ENCODE measurements around the gene TNNT1.
"Not testable (repeated sequence)": the region's sequence is repeated elsewhere in the genome, so short reads cannot be mapped to it uniquely, and the experiment has no call there.

The TNNT1 gene
- total RNA-seq: 0 to 0.08 (median 0) reads per million in 4 donors

GRCh38 chr19:55149078-55150003, at the start of gene TNNT1:
TSS of gene TNNT1 (minus strand) at chr19:55149206. CDS start at chr19:55147157, 2,049 bp downstream.
- DNase-seq: no peak

GRCh38 chr19:55198651-55199050, 49.6 kb upstream of the TNNT1 start:
- DNase-seq: no peak

GRCh38 chr19:55197528-55197927, 48.5 kb upstream of the TNNT1 start:
- no peak for DNase-seq

- no peak for DNase-seq
Measured at GRCh38 chr19:55196803-55197202, 47.8 kb upstream of the TNNT1 start.

- no peak for DNase-seq
Measured at GRCh38 chr19:55193481-55193880, 44.5 kb upstream of the TNNT1 start.

- DNase-seq: no peak
Measured at GRCh38 chr19:55189403-55189835, 40.4 kb upstream of the TNNT1 start.

GRCh38 chr19:55188625-55189024, 39.6 kb upstream of the TNNT1 start:
- DNase-seq: no peak

DNA sequence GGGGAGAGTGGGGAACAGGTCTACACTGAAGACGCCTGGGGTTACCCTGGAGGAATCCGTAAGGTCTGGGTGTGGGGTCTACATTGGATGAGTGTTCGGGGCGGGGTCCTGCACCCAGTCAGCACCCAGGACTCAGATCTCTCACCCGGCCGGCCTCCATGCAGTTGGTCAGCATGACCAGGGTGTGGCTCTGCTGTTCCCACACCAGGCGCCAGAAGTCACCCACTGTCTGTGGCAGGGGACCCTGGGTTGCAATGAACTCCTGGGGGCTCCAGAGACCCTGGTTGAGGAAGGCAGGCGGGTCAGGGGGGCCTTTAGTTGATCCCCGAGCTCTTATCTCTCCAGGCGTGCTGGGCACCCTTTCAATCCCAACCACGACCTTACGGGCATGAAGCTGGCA, 37.1 kb upstream of the TNNT1 start:
- no peak for DNase-seq

GRCh38 chr19:55181740-55182139, 32.7 kb upstream of the TNNT1 start:
- DNase-seq: no peak

DNA sequence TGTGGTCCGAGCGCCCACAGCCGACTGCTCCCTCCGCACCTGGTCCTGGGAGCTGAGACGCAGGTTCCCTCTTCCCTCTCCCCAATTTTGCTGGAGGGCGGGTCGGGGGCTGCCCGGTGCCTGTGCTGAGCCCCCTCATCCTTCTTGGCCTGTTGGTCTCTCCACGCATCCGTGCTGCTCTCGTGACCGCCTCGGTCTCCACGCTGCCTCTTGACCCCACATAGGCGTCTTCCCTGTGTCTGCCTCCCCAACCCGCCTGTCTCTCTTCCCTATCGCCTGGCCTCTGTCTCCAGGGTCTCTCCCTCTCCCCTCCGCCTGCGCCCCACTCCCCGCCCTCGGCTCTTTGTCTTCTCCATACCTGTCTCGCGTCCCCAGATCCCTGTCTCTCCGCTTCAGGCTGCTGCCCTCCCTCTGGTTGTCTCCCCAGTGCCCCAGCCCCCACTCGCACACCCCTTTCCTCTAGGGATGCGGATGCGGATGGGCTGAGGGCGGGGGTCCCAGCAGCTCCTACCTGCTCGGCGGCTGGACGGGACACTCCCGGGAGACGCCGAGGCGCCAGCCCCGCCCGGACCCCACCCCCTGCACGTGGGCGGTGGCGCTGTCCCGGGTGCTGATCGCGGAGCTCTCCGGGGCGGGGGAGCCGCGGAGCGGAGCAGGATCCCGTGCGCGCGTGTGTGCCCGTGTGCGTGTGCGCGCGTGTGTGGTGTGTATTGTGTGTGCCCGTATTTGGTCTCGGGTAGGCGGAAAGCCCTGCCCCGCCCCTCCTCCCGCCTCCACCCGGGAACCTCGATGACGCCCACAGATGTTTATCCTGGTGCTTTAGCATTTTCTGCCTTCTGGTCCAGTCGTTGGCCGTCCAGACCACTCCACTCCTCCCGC, 30.8 kb upstream of the TNNT1 start, which contains the start of gene SYT5:
Gene SYT5 (minus strand): TSS at position 684 of the 879 bp plus-strand sequence. CDS start 1,248 bp downstream, outside the sequence.
- peak in 3 of 5 donors; percentile 29 to 60 (median 47) for DNase-seq

GRCh38 chr19:55178781-55179599, 30.0 kb upstream of the TNNT1 start:
- DNase-seq: peak; percentile 82 to 96 (median 92)

- no peak for DNase-seq
Measured at GRCh38 chr19:55176076-55176475, 27.1 kb upstream of the TNNT1 start.

DNA sequence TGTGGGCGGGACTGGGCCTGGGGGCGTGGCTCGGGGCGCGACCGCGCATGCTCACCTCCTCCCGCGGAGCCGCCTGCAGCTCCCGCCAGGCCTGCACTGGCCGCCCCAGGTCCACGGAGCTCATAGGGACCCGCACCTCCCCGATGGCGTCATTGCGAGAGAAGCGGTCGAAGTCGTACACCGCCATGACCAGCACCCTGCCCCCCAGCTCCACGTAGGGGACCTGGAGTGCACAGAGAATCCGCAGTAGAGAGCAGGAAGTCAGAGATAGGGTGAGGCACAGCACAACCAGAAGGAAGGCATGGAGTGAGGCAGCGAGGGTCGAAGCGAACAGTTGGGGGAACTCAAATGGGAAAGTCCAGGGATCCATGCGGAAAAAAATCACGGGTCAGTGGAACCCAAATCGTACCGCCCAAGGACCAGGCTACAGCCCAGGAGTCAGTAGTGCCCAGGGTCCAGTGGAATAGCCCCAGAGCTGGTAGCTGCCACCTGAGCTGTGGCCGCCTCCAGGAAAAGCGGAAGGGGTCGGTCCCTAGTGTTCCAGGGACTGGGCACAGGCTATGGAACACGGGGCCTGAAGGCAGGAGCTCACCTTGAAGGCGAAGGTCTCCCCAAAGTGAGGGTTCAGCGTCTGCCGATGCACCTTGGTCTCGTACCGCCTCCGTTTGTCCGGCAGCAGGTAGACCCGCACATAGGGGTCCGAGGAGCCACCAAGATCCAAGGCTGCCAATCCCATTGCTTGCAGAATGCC, 26.3 kb upstream of the TNNT1 start:
- DNase-seq: no peak

DNA sequence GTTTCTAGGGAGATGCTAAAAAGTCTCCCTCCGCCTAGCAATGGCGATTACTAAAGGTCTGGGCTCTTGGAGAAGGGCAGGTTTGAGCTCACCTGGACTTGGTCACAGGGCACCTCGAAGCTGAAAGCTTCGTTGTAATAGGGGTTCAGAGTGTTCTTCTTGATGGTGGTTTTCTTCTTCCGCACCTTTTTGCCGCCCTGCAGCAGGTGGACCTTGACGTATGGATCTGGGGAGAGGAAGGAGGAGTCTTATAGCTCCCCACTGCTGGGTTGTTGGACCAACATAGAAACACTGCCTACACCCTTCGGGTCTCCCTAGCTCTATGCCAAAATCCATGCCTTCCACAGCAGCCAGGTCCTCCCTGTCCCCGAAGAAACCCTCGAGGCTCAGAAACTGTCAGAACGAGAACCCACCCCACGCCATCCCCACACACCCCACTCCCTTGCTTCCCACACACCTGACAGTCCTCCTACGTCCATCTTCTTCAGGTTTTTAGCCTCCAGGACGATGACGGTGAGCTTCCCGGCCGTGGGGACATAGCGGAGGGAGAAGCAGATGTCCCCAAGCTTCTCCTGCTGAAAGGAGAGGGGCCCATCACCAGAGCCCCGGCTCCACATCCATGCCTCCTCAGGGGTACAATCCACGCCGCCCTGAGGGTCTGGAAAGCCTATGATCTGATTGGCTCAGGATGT, 25.6 kb upstream of the TNNT1 start:
- no peak for DNase-seq

GRCh38 chr19:55173714-55174409, 24.9 kb upstream of the TNNT1 start:
- DNase-seq: peak in 1 of 5 donors; percentile 56

GRCh38 chr19:55173186-55173713, 24.2 kb upstream of the TNNT1 start:
- no peak for DNase-seq

DNA sequence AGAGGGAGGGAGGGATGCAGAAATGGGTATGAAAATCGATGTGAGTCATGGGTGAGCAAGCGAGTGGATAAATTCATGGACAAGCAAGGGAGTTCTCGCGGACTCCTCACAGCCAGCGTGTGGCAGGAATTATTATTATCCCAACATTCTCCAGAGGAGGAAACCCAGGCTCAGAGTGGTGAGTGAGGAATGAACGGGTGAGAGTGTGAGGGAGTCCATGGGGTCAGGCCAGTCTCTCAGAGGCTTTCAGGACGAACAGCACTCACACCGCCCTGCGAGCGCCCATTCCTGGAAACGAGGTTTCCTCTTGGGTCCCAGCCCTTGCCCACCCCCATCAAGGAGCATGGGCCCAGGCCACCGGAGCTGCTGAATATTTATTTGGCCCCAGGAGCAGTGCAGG, 23.7 kb upstream of the TNNT1 start:
- DNase-seq: no peak

DNA sequence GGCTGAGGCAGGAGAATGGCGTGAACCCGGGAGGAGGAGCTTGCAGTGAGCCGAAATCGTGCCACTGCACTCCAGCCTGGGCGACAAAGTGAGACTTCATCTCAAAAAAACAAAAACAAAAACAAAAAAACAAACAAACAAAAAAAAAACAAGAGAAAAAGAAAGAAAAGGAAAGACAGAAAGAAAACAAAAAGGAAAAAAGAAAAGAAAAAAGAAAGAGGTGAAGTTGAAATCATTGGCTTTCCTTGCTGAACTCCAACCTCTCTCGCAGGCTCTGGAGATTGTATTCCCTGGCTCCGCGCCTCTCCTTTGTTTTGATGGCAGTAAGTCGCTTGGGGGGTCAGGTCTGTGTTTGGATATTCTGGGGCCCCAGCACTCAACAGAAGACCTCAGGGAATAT, 23.3 kb upstream of the TNNT1 start:
- DNase-seq: not testable (repeated sequence)

- no peak for DNase-seq
Measured at GRCh38 chr19:55171440-55171839, 22.4 kb upstream of the TNNT1 start.

- no peak for DNase-seq
Measured at GRCh38 chr19:55169136-55169535, 20.1 kb upstream of the TNNT1 start.

All from T-helper 1 cell (primary cell).